Fibroblast of lung (primary cell): ENCODE results near the gene SLC39A8.

Experiments used
- EZH2 ChIP-seq: IDR thresholded peaks from 2 replicates; pipeline ENCODE4 v1.5.1; 2012; ENCODE audit warnings: low read length, control low read depth, mild to moderate bottlenecking; ENCODE audit errors: missing control alignments
- TF ChIP-seq, protein P1 (sequence below), 2 donors: IDR thresholded peaks in 1 of 2; conservative IDR thresholded peaks in 1 of 2; 1 replicate in 1 of 2; 2 replicates in 1 of 2; pipeline ENCODE4 v1.5.1; 2011 to 2012; ENCODE audit warnings: low read length in 2 of 2, control low read depth in 1 of 2, inconsistent platforms in 1 of 2, low read depth in 1 of 2, mild to moderate bottlenecking in 1 of 2

DNA sequence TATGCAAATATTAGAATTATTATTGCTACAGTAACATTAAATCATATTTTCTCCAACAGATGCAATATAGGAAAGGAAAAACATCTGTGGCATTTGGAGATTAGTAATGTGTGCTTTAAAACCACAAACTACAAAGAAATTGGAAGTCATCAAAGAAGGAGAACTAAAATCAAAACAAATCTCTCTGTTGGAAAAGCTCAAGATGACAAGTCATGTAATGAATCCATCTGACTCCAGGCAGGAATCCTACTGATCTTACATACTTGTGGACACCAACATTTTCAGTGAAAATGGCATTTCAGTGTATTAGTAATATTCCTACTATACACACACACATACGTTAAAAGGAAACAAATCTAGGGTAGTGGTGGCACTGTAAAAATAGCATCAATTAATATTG is 98.2 kb downstream of the SLC39A8 start:
- TF ChIP-seq, protein P1, sequence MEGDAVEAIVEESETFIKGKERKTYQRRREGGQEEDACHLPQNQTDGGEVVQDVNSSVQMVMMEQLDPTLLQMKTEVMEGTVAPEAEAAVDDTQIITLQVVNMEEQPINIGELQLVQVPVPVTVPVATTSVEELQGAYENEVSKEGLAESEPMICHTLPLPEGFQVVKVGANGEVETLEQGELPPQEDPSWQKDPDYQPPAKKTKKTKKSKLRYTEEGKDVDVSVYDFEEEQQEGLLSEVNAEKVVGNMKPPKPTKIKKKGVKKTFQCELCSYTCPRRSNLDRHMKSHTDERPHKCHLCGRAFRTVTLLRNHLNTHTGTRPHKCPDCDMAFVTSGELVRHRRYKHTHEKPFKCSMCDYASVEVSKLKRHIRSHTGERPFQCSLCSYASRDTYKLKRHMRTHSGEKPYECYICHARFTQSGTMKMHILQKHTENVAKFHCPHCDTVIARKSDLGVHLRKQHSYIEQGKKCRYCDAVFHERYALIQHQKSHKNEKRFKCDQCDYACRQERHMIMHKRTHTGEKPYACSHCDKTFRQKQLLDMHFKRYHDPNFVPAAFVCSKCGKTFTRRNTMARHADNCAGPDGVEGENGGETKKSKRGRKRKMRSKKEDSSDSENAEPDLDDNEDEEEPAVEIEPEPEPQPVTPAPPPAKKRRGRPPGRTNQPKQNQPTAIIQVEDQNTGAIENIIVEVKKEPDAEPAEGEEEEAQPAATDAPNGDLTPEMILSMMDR (conservative IDR thresholded peaks at IDR 0.05 in 1 of 2, IDR thresholded peaks at IDR 0.05 in 1 of 2; ENCODE audit: low read depth in 1 of 2, low read length in 2 of 2): no peak
- no peak for TF ChIP-seq EZH2
